RWPE2 (cell line): ENCODE data around the gene TRIM24.
"Not testable (repeated sequence)": the region's sequence is repeated elsewhere in the genome, so short reads cannot be mapped to it uniquely, and the experiment has no call there.

ENCODE experiments used
- ATAC-seq: fragments of 200-7000 bp; cut with Tn5 transposase; 3 replicates; pipeline ENCODE4 v1.9.1; 2021; ENCODE audit warnings: low read depth
- DNase-seq: peaks from one replicate; pipeline ENCODE4 v3.0.0-alpha.2; 2020; ENCODE audit warnings: low spot score
- H3K27ac ChIP-seq: fragments of 450-650 bp; 2 replicates; pipeline ENCODE4 v1.5.1; 2017; ENCODE audit warnings: mild to moderate bottlenecking; ENCODE audit not compliant: poor library complexity, severe bottlenecking
- H3K27me3 ChIP-seq: fragments of 250-450 bp; sonication (Bioruptor Pico); 2 replicates; pipeline ENCODE4 v1.5.1; 2021; ENCODE audit warnings: mild to moderate bottlenecking, moderate library complexity; ENCODE audit not compliant: insufficient read depth, poor library complexity, severe bottlenecking
- H3K36me3 ChIP-seq: fragments of 250-450 bp; sonication (Bioruptor Pico); 2 replicates; pipeline ENCODE4 v1.5.1; 2020; ENCODE audit warnings: low read depth, mild to moderate bottlenecking, moderate library complexity
- H3K4me1 ChIP-seq: fragments of 250-450 bp; sonication (Bioruptor Pico); 2 replicates; pipeline ENCODE4 v1.5.1; 2021; ENCODE audit warnings: mild to moderate bottlenecking, moderate library complexity; ENCODE audit not compliant: insufficient read depth, poor library complexity, severe bottlenecking
- H3K4me3 ChIP-seq: fragments of 250-450 bp; sonication (Bioruptor Pico); 2 replicates; pipeline ENCODE4 v1.5.1; 2021; ENCODE audit warnings: mild to moderate bottlenecking, moderate library complexity; ENCODE audit not compliant: severe bottlenecking
- H3K9me3 ChIP-seq: fragments of 250-450 bp; sonication (Bioruptor Pico); 2 replicates; pipeline ENCODE4 v1.5.1; 2021; ENCODE audit warnings: mild to moderate bottlenecking, moderate library complexity; ENCODE audit not compliant: severe bottlenecking
- CTCF ChIP-seq: fragments of 450-650 bp; IDR thresholded peaks from one replicate; pipeline ENCODE4 v1.5.1; 2017; ENCODE audit warnings: mild to moderate bottlenecking, moderate library complexity; ENCODE audit not compliant: poor library complexity, severe bottlenecking

The TRIM24 gene

DNA sequence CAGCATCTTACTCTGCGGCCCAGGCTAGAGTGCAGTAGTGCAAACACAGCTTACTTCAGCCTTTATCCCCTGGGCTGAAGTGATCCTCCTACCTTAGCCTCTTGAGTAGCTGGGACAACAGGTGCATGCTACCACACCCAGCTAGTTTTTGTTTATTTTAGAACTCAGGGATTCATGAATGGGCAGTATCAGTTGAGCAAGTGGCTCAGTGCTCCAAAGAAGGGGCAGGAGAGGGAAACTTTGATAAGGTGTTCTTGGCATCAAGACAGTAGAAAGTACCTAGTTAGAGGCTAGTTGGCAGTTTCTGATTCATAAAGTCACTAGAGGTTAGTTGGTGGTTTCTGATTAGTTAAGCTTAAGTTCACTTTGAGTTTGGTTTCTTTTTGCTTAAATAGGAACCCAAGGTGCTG is 18.4 kb downstream of the TRIM24 start:
- no peak overlapping the region for H3K27ac ChIP-seq
- H3K27me3 ChIP-seq: no peaks in the 10 kb centered on the region
- no peaks in the 10 kb centered on the region for H3K36me3 ChIP-seq
- H3K4me3 ChIP-seq: no peak overlapping the region
- no peak for TF ChIP-seq CTCF
- no peaks in the 10 kb centered on the region for H3K4me1 ChIP-seq
- H3K9me3 ChIP-seq: no peaks in the 10 kb centered on the region
- no peak for DNase-seq
- no peak for ATAC-seq

DNA sequence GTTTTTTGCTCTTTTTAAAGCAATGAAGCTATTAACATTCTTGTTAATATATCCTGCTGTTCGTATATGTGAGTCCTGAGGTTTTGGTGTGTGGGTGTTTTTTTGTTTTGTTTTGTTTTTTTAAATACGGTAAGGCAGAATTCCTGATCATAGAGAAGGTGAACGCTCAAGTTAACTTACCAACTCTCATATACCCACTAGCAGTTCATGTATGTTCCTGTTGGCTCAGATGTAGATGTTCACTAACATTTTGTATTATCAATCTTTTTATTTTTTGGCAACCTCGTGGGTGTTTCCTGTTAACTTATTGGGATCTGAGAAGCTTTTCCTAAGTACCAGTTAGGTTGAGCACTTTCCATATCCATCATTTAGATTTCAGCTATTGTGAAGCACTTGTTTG is 20.5 kb downstream of the TRIM24 start:
- H3K36me3 ChIP-seq: no peaks in the 10 kb centered on the region
- DNase-seq: no peak
- H3K4me1 ChIP-seq: no peaks in the 10 kb centered on the region
- H3K27me3 ChIP-seq: no peaks in the 10 kb centered on the region
- no peaks in the 10 kb centered on the region for H3K9me3 ChIP-seq
- no peak for TF ChIP-seq CTCF
- no peak for ATAC-seq
- no peak overlapping the region for H3K27ac ChIP-seq
- H3K4me3 ChIP-seq: no peak overlapping the region

GRCh38 chr7:138481447-138482380 is 21.7 kb downstream of the TRIM24 start:
- no peak for TF ChIP-seq CTCF
- Histone ChIP-seq H3K4me1 (no peaks in the 10 kb centered on the region), H3K9me3 (no peaks in the 10 kb centered on the region), H3K27me3 (no peaks in the 10 kb centered on the region), H3K36me3 (no peaks in the 10 kb centered on the region), H3K4me3 (no peak overlapping the region), H3K27ac (no peak overlapping the region)
- DNase-seq (no peak), ATAC-seq (no peak)

DNA sequence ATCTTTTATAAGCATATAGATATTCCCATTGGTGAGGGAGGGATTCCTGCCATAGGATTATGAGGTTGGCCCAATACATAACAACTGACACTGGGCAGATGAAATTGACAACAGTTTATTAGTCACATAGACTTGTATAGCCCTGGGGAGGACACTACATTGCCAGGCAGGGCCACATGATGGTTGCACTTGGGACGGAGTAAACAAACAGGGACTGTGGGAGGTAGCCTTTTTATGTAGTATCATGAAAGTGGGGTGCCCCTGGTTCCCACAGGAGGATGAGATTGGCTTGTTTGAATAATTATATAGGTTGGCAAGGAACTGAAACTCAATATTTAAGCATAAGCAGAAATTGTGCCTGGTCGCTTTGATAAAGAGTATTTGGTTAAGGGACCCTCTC is 23.5 kb downstream of the TRIM24 start:
- ATAC-seq (no peak), DNase-seq (no peak)
- Histone ChIP-seq H3K9me3 (no peaks in the 10 kb centered on the region), H3K27me3 (no peaks in the 10 kb centered on the region), H3K27ac (no peak overlapping the region), H3K4me3 (no peak overlapping the region), H3K4me1 (no peaks in the 10 kb centered on the region), H3K36me3 (no peaks in the 10 kb centered on the region)
- no peak for TF ChIP-seq CTCF

- not testable (repeated sequence) for ATAC-seq, H3K9me3 ChIP-seq, DNase-seq, H3K27me3 ChIP-seq, H3K4me1 ChIP-seq, H3K36me3 ChIP-seq, H3K27ac ChIP-seq, H3K4me3 ChIP-seq
Observed at GRCh38 chr7:138485508-138485907, 25.4 kb downstream of the TRIM24 start.

DNA sequence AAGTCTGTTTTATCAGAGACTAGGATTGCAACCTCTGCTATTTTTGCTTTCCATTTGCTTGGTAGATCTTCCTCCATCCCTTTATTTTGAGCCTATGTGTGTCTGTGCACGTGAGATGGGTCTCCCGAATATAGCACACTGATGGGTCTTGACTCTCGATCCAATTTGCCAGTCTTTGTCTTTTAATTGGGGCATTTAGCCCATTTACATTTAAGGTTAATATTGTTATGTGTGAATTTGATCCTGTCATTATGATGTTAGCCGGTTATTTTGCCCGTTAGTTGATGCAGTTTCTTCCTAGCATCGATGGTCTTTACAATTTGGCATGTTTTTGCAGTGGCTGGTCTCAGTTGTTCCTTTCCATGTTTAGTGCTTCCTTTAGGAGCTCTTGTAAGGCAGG is 29.1 kb downstream of the TRIM24 start:
- H3K27ac ChIP-seq, H3K36me3 ChIP-seq, DNase-seq, H3K9me3 ChIP-seq, ATAC-seq, H3K27me3 ChIP-seq, H3K4me1 ChIP-seq, H3K4me3 ChIP-seq: not testable (repeated sequence)
